WI38 (cell line): Measurements from ENCODE around the gene SEMA6A.

Source experiments
- H3K4me3 ChIP-seq: 2 replicates; pipeline ENCODE4 v1.5.1; 2011; ENCODE audit warnings: low read depth, mild to moderate bottlenecking, control low read depth, low read length
- TF ChIP-seq, protein P1 (sequence below): IDR thresholded peaks from 2 replicates; pipeline ENCODE4 v1.5.1; 2012; ENCODE audit warnings: low read depth, mild to moderate bottlenecking, control low read depth, low read length

SEMA6A gene

DNA sequence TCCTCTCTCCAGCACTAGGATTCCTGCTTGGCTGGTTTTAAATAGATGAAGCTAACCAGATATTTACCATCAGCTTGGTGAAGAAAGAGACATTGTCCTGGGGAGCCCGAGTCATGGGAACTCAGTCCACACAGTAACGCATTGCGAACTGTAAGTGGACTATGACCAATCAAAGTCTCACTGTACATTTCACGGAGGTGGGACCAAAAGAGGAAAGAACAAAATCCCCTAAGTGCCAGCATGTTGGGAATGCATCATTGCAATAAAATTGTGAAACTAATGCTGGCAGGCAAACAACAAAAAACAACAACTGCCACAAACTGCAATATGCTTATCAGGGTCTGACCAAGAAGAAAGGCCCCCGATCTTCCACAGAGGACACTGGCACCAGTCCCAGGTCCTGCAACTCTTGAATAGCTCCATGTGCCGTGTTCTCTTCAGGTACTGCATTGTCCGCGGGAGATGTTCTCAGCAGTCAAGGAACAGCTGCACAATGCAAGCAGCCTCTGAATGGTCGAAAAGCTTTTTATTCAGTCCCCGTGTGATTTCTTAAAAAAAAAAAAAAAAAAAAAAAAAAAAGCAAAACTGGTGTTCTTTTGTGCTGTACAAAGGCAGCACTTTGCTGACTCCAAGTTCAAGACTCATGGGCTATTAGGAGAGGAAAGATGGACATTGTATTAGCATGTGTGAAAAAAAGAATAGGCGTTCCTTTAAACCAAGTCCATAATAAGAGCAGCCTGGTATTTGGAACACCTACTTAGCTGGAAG is 38.1 kb downstream of the SEMA6A start:
- H3K4me3 ChIP-seq, result no peak overlapping the region
- TF ChIP-seq, protein P1, sequence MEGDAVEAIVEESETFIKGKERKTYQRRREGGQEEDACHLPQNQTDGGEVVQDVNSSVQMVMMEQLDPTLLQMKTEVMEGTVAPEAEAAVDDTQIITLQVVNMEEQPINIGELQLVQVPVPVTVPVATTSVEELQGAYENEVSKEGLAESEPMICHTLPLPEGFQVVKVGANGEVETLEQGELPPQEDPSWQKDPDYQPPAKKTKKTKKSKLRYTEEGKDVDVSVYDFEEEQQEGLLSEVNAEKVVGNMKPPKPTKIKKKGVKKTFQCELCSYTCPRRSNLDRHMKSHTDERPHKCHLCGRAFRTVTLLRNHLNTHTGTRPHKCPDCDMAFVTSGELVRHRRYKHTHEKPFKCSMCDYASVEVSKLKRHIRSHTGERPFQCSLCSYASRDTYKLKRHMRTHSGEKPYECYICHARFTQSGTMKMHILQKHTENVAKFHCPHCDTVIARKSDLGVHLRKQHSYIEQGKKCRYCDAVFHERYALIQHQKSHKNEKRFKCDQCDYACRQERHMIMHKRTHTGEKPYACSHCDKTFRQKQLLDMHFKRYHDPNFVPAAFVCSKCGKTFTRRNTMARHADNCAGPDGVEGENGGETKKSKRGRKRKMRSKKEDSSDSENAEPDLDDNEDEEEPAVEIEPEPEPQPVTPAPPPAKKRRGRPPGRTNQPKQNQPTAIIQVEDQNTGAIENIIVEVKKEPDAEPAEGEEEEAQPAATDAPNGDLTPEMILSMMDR, result no peak

DNA sequence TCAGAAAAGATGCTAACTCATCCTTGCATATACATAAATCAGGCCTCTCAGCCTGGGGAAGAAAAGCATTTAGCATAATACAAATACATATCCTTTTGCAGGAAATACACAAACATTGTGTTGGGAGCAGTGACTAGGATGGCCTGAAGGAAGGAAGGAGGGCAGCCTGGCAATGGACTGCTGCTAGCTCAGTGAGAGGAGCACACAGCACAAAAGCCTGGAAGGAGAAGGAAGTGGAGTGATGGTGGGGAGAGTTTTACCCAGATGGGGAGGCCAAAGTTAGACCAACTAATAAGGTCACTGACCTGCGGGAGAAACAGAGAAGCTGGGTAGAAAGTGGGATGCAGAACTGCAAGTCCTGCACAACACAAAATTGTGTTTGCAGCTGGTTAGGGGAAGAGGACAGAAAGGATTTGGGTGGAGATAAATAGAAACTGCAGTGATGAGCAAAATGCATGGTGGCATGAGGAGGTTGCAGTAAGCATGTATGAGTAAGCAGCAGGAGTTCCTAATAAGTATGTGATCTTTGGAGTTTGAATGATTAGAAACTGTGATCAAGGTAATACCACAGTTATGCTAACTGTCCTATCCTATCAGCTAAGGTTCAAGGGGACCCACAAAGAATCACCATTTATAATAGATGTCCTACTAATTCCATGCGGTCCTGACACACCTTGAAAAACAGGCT is 39.5 kb downstream of the SEMA6A start:
- no peak overlapping the region for H3K4me3 ChIP-seq
- TF ChIP-seq, protein P1, result no peak

DNA sequence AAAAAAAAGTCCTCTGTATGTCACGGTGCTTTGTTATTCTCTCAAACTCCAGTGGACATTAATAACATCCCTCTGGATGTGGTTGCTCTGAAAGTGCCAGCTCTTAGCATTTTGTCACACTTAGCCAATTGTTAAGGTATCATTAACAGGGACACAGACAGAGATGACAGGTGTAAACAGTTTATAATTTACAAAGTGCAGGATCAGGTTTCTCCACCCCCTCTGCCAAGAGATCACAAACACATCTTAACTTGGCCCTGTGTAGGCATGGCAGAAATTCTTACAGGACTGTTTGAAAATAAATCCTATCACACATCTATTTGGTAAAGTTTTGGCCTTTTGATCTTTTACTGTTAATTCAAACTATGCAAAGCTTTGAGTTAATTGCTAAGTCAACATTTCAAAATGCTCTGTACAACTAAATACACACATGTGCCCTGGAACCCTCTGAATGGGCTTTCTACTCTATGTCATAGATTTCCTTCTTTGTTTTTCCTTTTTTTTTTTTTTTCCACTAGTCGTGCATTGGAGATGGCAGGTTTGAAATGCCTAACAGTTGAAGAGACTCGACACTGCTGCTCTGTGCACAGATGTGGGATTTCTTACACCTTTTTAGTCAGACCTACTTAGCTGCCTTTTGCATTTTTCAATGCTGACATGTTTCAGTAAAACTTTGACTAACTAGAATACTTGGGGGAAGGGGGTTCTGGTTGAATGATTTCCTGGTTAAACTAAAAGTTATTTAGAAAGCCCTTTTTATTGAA is 41.7 kb downstream of the SEMA6A start:
- TF ChIP-seq, protein P1, result no peak

DNA sequence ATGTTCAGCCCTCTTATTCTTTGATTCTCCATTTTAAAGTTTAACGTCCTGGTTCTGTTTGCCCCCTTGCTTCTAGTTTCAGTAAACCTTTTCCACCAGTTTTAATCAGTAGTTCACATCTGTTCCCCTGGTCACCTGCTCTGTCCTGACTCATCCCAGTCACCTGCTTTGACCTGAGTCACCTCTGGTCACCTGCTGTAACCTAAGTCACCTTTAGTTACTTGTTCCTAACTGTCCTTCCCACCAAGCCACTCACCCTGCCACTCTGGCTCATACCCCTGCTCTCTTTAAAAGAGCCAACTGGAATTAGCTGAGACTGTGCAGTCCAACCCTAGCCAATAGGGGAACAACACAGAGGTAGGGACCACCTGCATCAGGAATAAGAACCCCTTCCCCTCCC is 43.0 kb downstream of the SEMA6A start:
- no peak overlapping the region for H3K4me3 ChIP-seq
- TF ChIP-seq, protein P1, result no peak

More for the DNA sequence above, 41.7 kb downstream of the SEMA6A start:
- no peak overlapping the region for H3K4me3 ChIP-seq

DNA sequence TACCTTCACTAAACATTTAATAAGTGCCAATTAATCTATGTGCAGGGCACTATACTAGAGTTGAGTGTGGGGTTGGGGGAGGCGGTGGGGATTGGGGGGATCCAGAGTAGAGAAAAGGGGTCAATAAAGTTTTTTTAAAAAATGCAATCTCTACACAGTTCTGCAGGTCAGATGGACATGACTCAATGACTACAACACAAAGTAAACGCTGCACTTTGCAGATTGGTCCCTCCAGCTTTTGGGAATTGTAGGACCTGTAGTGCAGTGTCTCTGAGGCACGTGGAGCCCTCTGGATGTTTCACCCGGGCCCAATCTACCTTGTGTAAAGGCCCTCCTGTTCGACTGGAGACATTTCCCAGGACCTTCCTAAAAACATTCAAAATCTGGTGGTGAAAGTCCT is 43.5 kb downstream of the SEMA6A start:
- H3K4me3 ChIP-seq, result no peak overlapping the region
- TF ChIP-seq, protein P1, result no peak

DNA sequence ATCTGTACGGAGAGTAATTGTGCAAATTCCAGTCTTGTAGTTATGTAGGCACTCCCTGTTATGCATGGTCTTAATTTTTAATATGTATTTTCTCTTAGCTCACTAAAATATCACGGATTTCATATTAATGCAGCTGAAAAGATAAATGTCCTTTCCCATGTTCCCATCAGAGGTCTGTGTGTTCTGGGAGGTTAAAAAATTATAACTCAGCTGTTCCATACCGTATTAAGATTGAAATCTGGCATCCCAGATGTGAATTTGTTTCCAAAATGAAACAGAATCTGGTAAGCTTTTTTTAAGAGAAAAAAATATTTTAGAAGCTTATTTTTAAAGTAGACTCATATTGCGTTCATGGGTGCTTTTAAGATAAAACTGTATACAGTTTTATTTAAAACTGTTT is 44.3 kb downstream of the SEMA6A start:
- no peak overlapping the region for H3K4me3 ChIP-seq
- TF ChIP-seq, protein P1, result no peak
